GM12892 (cell line): ENCODE results near the gene HLA-DQB2.

Experiments used
- POLR2AphosphoS5 ChIP-seq: IDR thresholded peaks from 2 replicates; pipeline ENCODE4 v1.6.1; 2011; ENCODE audit warnings: low read depth, low read length, control low read depth
- TAF1 ChIP-seq: IDR thresholded peaks from 2 replicates; pipeline ENCODE4 v1.6.1; 2011; ENCODE audit warnings: low read depth, mild to moderate bottlenecking, control low read depth, low read length, borderline replicate concordance

- no peak for TF ChIP-seq TAF1
- TF ChIP-seq POLR2AphosphoS5, result no peak
Observed at GRCh38 chr6:32809171-32809570, 45.8 kb upstream of the HLA-DQB2 start.
